K562 (cell line): ENCODE data around the gene OR2A42. TPM values are rescaled to one million over a fixed set of nuclear protein-coding genes. Genes with fewer than 3 reads are reported as not detected.
A peak's percentile ranks its signal among the peaks of the same experiment; 100 is the strongest.
"Not testable (repeated sequence)": the region's sequence is repeated elsewhere in the genome, so short reads cannot be mapped to it uniquely, and the experiment has no call there.

Experiments used
- ATAC-seq: fragments of 200-7000 bp; cut with Tn5 transposase; 3 replicates; pipeline ENCODE4 v1.9.1; 2020; ENCODE audit warnings: moderate library complexity
- BruUV-seq: library from RNA; stranded (reverse); fragments of 400-500 nt; replicated peaks from 2 replicates; lab custom pipeline; 2021; lab: Mats Ljungman, UMichigan
- CTCF ChIA-PET: fragments of 300-600 bp; formaldehyde crosslinking; extraction: SDS; loops from one replicate; lab custom pipeline; 2021; ENCODE audit warnings: low intra/inter-chr PET ratio; lab: Yijun Ruan, JAX
- POLR2A ChIA-PET: fragments of 300-600, 350-650 bp; sonication (Branson Sonifier 250); formaldehyde crosslinking; extraction: SDS; loops from one replicate; lab custom pipeline; 2021; ENCODE audit warnings: antibody characterized with exemption, inconsistent platforms; lab: Yijun Ruan, JAX
- DNase-seq, 4 experiments: peaks; one replicate each; pipeline versions ENCODE4 v3.0.0 to v3.0.0-alpha.2; 2011 to 2018; ENCODE audit warnings: low spot score in 3 of 4, mixed read lengths in 3 of 4; ENCODE audit errors: extremely low read depth in 1 of 4
- FAIRE-seq: peaks from 2 replicates; lab custom pipeline; 2011; peaks lifted over from hg19 to GRCh38; lab: Jason Lieb, UNC
- H2AFZ ChIP-seq: 2 replicates; pipeline ENCODE4 v1.6.0; 2011; ENCODE audit warnings: low read depth, low read length, control low read depth, inconsistent platforms
- H3K27ac ChIP-seq: fragments of 200-600 bp; 3 replicates; pipeline ENCODE4 v1.8.0; 2011; ENCODE audit warnings: low read depth, mild to moderate bottlenecking, control low read depth, inconsistent platforms, low read length, moderate library complexity, mixed read lengths; ENCODE audit errors: extremely low read depth
- H3K27me3 ChIP-seq, 2 experiments: fragments of 300-600 bp in 1 of 2; 2 replicates in 1 of 2; 3 replicates in 1 of 2; pipeline versions ENCODE4 v1.6.0 to v1.8.0; 2011; ENCODE audit warnings: inconsistent platforms in 2 of 2, low read length in 2 of 2, mild to moderate bottlenecking in 1 of 2, mixed read lengths in 1 of 2, moderate library complexity in 1 of 2; ENCODE audit not compliant: control insufficient read depth in 2 of 2, insufficient read depth in 2 of 2
- H3K36me3 ChIP-seq: fragments of 300-600 bp; 3 replicates; pipeline ENCODE4 v1.8.0; 2011; ENCODE audit warnings: mild to moderate bottlenecking, low read length, inconsistent platforms; ENCODE audit not compliant: control insufficient read depth, insufficient read depth
- H3K4me1 ChIP-seq, 2 experiments: fragments of 200-600 bp in 1 of 2; replicated peaks in 1 of 2; 2 replicates in 1 of 2; 3 replicates in 1 of 2; pipeline versions ENCODE4 v1.5.1 to v1.8.0; 2011; ENCODE audit warnings: inconsistent platforms in 2 of 2, low read length in 2 of 2, mild to moderate bottlenecking in 1 of 2, mixed read lengths in 1 of 2, moderate library complexity in 1 of 2; ENCODE audit not compliant: control insufficient read depth in 2 of 2, insufficient read depth in 2 of 2
- H3K4me2 ChIP-seq: 2 replicates; pipeline ENCODE4 v1.6.1; 2011; ENCODE audit warnings: low read length, control low read depth, inconsistent platforms, mixed read lengths; ENCODE audit not compliant: insufficient read depth
- H3K4me3 ChIP-seq: fragments of 200-600 bp; sonication (generic), shearing (Covaris generic); 2 replicates; pipeline ENCODE4 v1.5.1; 2016; ENCODE audit warnings: control low read depth, inconsistent platforms
- H3K79me2 ChIP-seq: fragments of 200-600 bp; 3 replicates; pipeline ENCODE4 v1.8.0; 2011; ENCODE audit warnings: low read length, inconsistent platforms; ENCODE audit not compliant: control insufficient read depth, insufficient read depth
- H3K9ac ChIP-seq, 2 experiments: 2 replicates each; pipeline versions ENCODE4 v1.6.0 to v1.6.1; 2011; ENCODE audit warnings: low read depth in 2 of 2, low read length in 2 of 2, control low read depth in 1 of 2, inconsistent platforms in 1 of 2, mild to moderate bottlenecking in 1 of 2, mixed read lengths in 1 of 2; ENCODE audit not compliant: insufficient read depth in 1 of 2
- H3K9me1 ChIP-seq: one replicate; pipeline ENCODE4 v1.6.0; 2011; ENCODE audit warnings: inconsistent platforms, mild to moderate bottlenecking, low read length, moderate library complexity; ENCODE audit not compliant: control insufficient read depth, insufficient read depth
- H3K9me3 ChIP-seq: replicated peaks from 2 replicates; pipeline ENCODE4 v1.5.1; 2011; ENCODE audit warnings: low read depth, low read length, inconsistent platforms; ENCODE audit not compliant: control insufficient read depth, insufficient read depth
- H4K20me1 ChIP-seq: replicated peaks from 2 replicates; pipeline ENCODE4 v1.6.1; 2011; ENCODE audit warnings: low read length, inconsistent platforms, mixed read lengths; ENCODE audit not compliant: control insufficient read depth, insufficient read depth
- WGBS: fragments of 100-300 bp; shearing (Covaris generic); methylation state at CpG from one replicate; pipeline ENCODE4 v1.1.6; 2016; ENCODE audit warnings: low coverage, mixed read lengths; ENCODE audit not compliant: insufficient coverage; ENCODE audit errors: missing lambda C conversion rate; 5-methylcytosine and 5-hydroxymethylcytosine counted together
- in situ Hi-C: fragments of 300-500 bp; cut with MboI; formaldehyde crosslinking; loops from 4 replicates; pipeline ENCODE4 v1.15.0; 2018; ENCODE audit warnings: inconsistent platforms, mixed read lengths
- intact Hi-C: fragments of 100-400 bp; cut with micrococcal nuclease; formaldehyde crosslinking; loops from 2 replicates; pipeline ENCODE4 v1.14.2; 2022
- polyA plus RNA-seq, 8 experiments: library from polyadenylated mRNA; depleted of rRNA in 4 of 8; stranded (reverse) in 5 of 8; unstranded in 3 of 8; fragments of >200 nt; fragmentation: Nextera tagmentation in 2 of 8; fragmentation: Illumina TruSeq in 1 of 8; extraction: Ambion mirVana in 2 of 8; extraction: Trizol in 1 of 8; gene quantifications; 2 replicates each; pipeline versions ENCODE4 v1.2.1 to v1.2.3, GENCODE V29; 2011 to 2014; ENCODE audit warnings: inconsistent platforms in 1 of 8, missing spikeins in 1 of 8
- total RNA-seq, 7 experiments: library from RNA; depleted of rRNA in 6 of 7; stranded (reverse); fragments of >200 nt in 6 of 7; fragmentation: Illumina TruSeq in 2 of 7; extraction: Trizol in 2 of 7; gene quantifications; 2 replicates each; pipeline versions ENCODE4 v1.2.1 to v1.2.3, GENCODE V29; 2011 to 2021; ENCODE audit warnings: low replicate concordance in 1 of 7

OR2A42 gene
- total and polyA plus RNA-seq, 9 of the 15 experiments (the other 6 are each of a cell fraction or from before 2014, with no cell fraction given), result not detected

- H2AFZ ChIP-seq, intact Hi-C loops, H3K9me1 ChIP-seq, ATAC-seq, H3K4me1 ChIP-seq, H3K36me3 ChIP-seq, POLR2A ChIA-PET, DNase-seq, H3K4me2 ChIP-seq, CTCF ChIA-PET, FAIRE-seq, H3K4me3 ChIP-seq, H3K79me2 ChIP-seq, H4K20me1 ChIP-seq, H3K9ac ChIP-seq, H3K27me3 ChIP-seq, H3K9me3 ChIP-seq, BruUV-seq, H3K27ac ChIP-seq: not testable (repeated sequence)
- 0% methylated on average over 3 of the region's 4 CpGs for WGBS
- in situ Hi-C loops, result loop anchor here (5.0 kb wide), 1 partner anchor 153 kb away; no protein-coding TSS in a partner anchor
Observed at GRCh38 chr7:144198934-144199333, 40.5 kb downstream of the OR2A42 start.

DNA sequence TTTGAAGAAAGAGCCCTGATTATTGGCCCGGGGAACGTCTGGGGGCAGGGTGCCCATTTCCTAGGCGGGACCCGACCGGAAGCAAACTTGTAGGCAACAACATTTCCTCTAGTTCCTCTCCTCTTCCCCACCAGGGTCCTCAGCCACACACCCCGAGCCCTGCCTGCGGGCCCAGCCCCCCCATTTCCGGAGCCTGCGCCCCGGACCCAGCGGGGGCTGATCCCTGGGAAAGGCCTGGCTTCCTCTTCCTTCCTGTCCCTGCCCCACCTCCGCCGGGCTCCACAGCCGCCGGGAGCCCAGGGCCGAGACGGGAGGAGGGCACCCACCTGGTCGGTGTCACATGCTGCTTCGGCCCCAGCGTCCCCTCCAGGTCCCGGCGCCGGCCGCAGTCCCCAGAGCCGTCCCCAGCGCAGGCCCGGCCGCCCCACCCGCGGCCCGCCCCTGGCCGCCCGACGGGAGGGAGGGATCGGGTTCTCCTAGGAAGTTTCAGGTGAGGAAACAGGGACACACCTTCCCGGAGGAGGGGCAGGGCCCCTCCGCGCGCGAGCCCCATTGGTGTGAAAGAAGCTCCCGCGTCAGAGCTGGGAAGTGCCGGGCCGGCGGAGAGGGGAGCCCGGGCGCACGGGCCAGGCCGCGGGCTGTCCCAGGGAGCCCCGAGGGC, 44.1 kb downstream of the OR2A42 start, which contains the start of gene ARHGEF35:
Gene ARHGEF35 (minus strand): TSS at position 622 of the 661 bp plus-strand sequence. CDS start 7,450 bp downstream, outside the sequence.
- BruUV-seq, H3K79me2 ChIP-seq, DNase-seq, H3K27ac ChIP-seq, H3K9me1 ChIP-seq, H3K9me3 ChIP-seq, CTCF ChIA-PET, H3K4me3 ChIP-seq, FAIRE-seq, H2AFZ ChIP-seq, H3K4me1 ChIP-seq, POLR2A ChIA-PET, H3K36me3 ChIP-seq, H3K4me2 ChIP-seq, intact Hi-C loops, H3K9ac ChIP-seq, H4K20me1 ChIP-seq, H3K27me3 ChIP-seq: not testable (repeated sequence)
- WGBS, result no CpG with 5 or more reads among the region's 51 CpGs
- in situ Hi-C loops, result loop anchor here (5.0 kb wide), 1 partner anchor 157 kb away; no protein-coding TSS in a partner anchor
- peak; percentile 46 for ATAC-seq

- intact Hi-C loops, H3K9me3 ChIP-seq, BruUV-seq, H3K27ac ChIP-seq, H3K79me2 ChIP-seq, DNase-seq, H3K27me3 ChIP-seq, H2AFZ ChIP-seq, CTCF ChIA-PET, H3K4me1 ChIP-seq, POLR2A ChIA-PET, H3K9me1 ChIP-seq, ATAC-seq, FAIRE-seq, H3K4me2 ChIP-seq, H4K20me1 ChIP-seq, H3K9ac ChIP-seq, H3K36me3 ChIP-seq, in situ Hi-C loops, H3K4me3 ChIP-seq: not testable (repeated sequence)
- WGBS, result no CpG with 5 or more reads among the region's 6 CpGs
Observed at GRCh38 chr7:144194453-144194852, 45.0 kb downstream of the OR2A42 start.

GRCh38 chr7:144193782-144194181, 45.6 kb downstream of the OR2A42 start:
- H4K20me1 ChIP-seq, H3K4me1 ChIP-seq, H3K27ac ChIP-seq, H3K79me2 ChIP-seq, H3K9me1 ChIP-seq, H3K27me3 ChIP-seq, H3K4me2 ChIP-seq, intact Hi-C loops, H3K9me3 ChIP-seq, DNase-seq, BruUV-seq, CTCF ChIA-PET, FAIRE-seq, H3K36me3 ChIP-seq, in situ Hi-C loops, H3K4me3 ChIP-seq, H2AFZ ChIP-seq, POLR2A ChIA-PET, H3K9ac ChIP-seq: not testable (repeated sequence)
- ATAC-seq, result peak; percentile 16; the same call in 2 of the 3 replicates
- WGBS, result no CpG with 5 or more reads among the region's 11 CpGs
